WTC11 (cell line): ENCODE results near the gene SORCS2. TPM values are rescaled to one million over a fixed set of nuclear protein-coding genes. Genes with fewer than 3 reads are reported as not detected.

ENCODE experiments used
- ATAC-seq: fragments of 200-7000 bp; cut with Tn5 transposase; 2 replicates; pipeline ENCODE4 v1.10.0; 2021; ENCODE audit warnings: mild to moderate bottlenecking, moderate library complexity
- CTCF ChIA-PET: fragments of 300-600 bp; sonication (Branson Sonifier 250); formaldehyde crosslinking; loops from one replicate; lab custom pipeline; 2021; ENCODE audit warnings: antibody characterized with exemption; lab: Charles Lee
- POLR2A ChIA-PET: fragments of 350-600 bp; sonication (Branson Sonifier 250); formaldehyde crosslinking; loops from one replicate; lab custom pipeline; 2021; ENCODE audit warnings: antibody characterized with exemption; lab: Charles Lee
- DNase-seq: peaks from one replicate; pipeline ENCODE4 v3.0.0; 2021; ENCODE audit warnings: low spot score
- H3K27ac Mint-ChIP-seq: 2 replicates; pipeline ENCODE4 v1.8.0; 2021; ENCODE audit warnings: mixed read lengths
- H3K27me3 Mint-ChIP-seq: 2 replicates; pipeline ENCODE4 v1.8.0; 2021; ENCODE audit warnings: low read depth, mild to moderate bottlenecking, moderate library complexity, mixed read lengths
- H3K36me3 Mint-ChIP-seq: 2 replicates; pipeline ENCODE4 v1.8.0; 2021; ENCODE audit warnings: mixed read lengths
- H3K4me1 Mint-ChIP-seq: 2 replicates; pipeline ENCODE4 v1.8.0; 2022; ENCODE audit warnings: mixed read lengths
- H3K4me3 Mint-ChIP-seq: 2 replicates; pipeline ENCODE4 v1.8.0; 2021; ENCODE audit warnings: mild to moderate bottlenecking, moderate library complexity, mixed read lengths
- H3K9me3 Mint-ChIP-seq: 2 replicates; pipeline ENCODE4 v1.8.0; 2021; ENCODE audit warnings: mixed read lengths
- CREB1 ChIP-seq: sonication (generic); formaldehyde crosslinking; IDR thresholded peaks from 2 replicates; pipeline ENCODE4 v1.8.0; 2023; ENCODE audit warnings: mild to moderate bottlenecking, missing genetic modification reagents
- ETV6 ChIP-seq: sonication (generic); formaldehyde crosslinking; IDR thresholded peaks from 2 replicates; pipeline ENCODE4 v1.8.1; 2022; ENCODE audit warnings: mild to moderate bottlenecking, missing genetic modification reagents
- FOXK1 ChIP-seq: sonication (generic); formaldehyde crosslinking; IDR thresholded peaks from 2 replicates; pipeline ENCODE4 v1.8.0; 2022; ENCODE audit warnings: mild to moderate bottlenecking, moderate library complexity, missing genetic modification reagents
- FOXP1 ChIP-seq: sonication (generic); formaldehyde crosslinking; IDR thresholded peaks from 2 replicates; pipeline ENCODE4 v1.8.0; 2022; ENCODE audit warnings: missing genetic modification reagents, mild to moderate bottlenecking, moderate library complexity, borderline replicate concordance
- GTF2I ChIP-seq: fragments of 250-450 bp; sonication (Bioruptor Pico); conservative IDR thresholded peaks from 2 replicates; pipeline ENCODE4 v1.4.0; 2021; ENCODE audit warnings: mild to moderate bottlenecking
- IRF2 ChIP-seq: sonication (generic); formaldehyde crosslinking; IDR thresholded peaks from 2 replicates; pipeline ENCODE4 v1.8.0; 2022; ENCODE audit warnings: low read depth, missing genetic modification reagents, borderline replicate concordance
- KAT7 ChIP-seq: sonication (generic); formaldehyde crosslinking; IDR thresholded peaks from 2 replicates; pipeline ENCODE4 v1.8.1; 2023; ENCODE audit warnings: missing genetic modification reagents, mild to moderate bottlenecking, borderline replicate concordance
- NFYB ChIP-seq: sonication (generic); formaldehyde crosslinking; conservative IDR thresholded peaks from 2 replicates; pipeline ENCODE4 v1.8.0; 2022; ENCODE audit warnings: low read depth, missing genetic modification reagents
- SMAD4 ChIP-seq: sonication (generic); formaldehyde crosslinking; IDR thresholded peaks from 2 replicates; pipeline ENCODE4 v1.8.0; 2022; ENCODE audit warnings: mild to moderate bottlenecking, missing genetic modification reagents
- TCF7 ChIP-seq: sonication (generic); formaldehyde crosslinking; IDR thresholded peaks from 2 replicates; pipeline ENCODE4 v1.8.0; 2022; ENCODE audit warnings: mild to moderate bottlenecking, low read depth, missing genetic modification reagents, moderate library complexity
- ZNF232 ChIP-seq: sonication (generic); formaldehyde crosslinking; IDR thresholded peaks from 2 replicates; pipeline ENCODE4 v1.8.0; 2022; ENCODE audit warnings: mild to moderate bottlenecking, missing genetic modification reagents
- ZNF671 ChIP-seq: fragments of 250-450 bp; sonication (Bioruptor Pico); IDR thresholded peaks from 2 replicates; pipeline ENCODE4 v1.8.0; 2021; ENCODE audit warnings: mild to moderate bottlenecking
- total RNA-seq: library from RNA; stranded (reverse); gene quantifications from 3 replicates; pipeline ENCODE4 v1.2.3, GENCODE V29; 2021
- TF ChIP-seq, protein P1 (sequence below): sonication (generic); formaldehyde crosslinking; IDR thresholded peaks from 2 replicates; pipeline ENCODE4 v1.8.1; 2023; ENCODE audit warnings: mild to moderate bottlenecking, missing genetic modification reagents
- TF ChIP-seq, protein P2 (sequence below): sonication (generic); formaldehyde crosslinking; IDR thresholded peaks from 2 replicates; pipeline ENCODE4 v1.8.1; 2023; ENCODE audit warnings: mild to moderate bottlenecking, missing genetic modification reagents, moderate library complexity
- TF ChIP-seq, protein P3 (sequence below): sonication (generic); formaldehyde crosslinking; IDR thresholded peaks from 2 replicates; pipeline ENCODE4 v1.8.0; 2022; ENCODE audit warnings: mild to moderate bottlenecking, missing genetic modification reagents
- TF ChIP-seq, protein P4 (sequence below): sonication (generic); formaldehyde crosslinking; IDR thresholded peaks from 2 replicates; pipeline ENCODE4 v1.8.1; 2023; ENCODE audit warnings: mild to moderate bottlenecking, missing genetic modification reagents, moderate library complexity
- TF ChIP-seq, protein P5 (sequence below): sonication (generic); formaldehyde crosslinking; IDR thresholded peaks from 2 replicates; pipeline ENCODE4 v1.8.0; 2022; ENCODE audit warnings: mild to moderate bottlenecking, missing genetic modification reagents
- TF ChIP-seq, protein P6 (sequence below): sonication (generic); formaldehyde crosslinking; IDR thresholded peaks from 2 replicates; pipeline ENCODE4 v1.8.1; 2023; ENCODE audit warnings: mild to moderate bottlenecking, moderate library complexity, missing genetic modification reagents
- TF ChIP-seq, protein P7 (sequence below): fragments of 250-450 bp; sonication (Bioruptor Pico); IDR thresholded peaks from 2 replicates; pipeline ENCODE4 v1.9.0; 2021; ENCODE audit warnings: mild to moderate bottlenecking

Gene SORCS2
- total RNA-seq, 1 experiment from 2014 or later: 6.6 TPM

DNA sequence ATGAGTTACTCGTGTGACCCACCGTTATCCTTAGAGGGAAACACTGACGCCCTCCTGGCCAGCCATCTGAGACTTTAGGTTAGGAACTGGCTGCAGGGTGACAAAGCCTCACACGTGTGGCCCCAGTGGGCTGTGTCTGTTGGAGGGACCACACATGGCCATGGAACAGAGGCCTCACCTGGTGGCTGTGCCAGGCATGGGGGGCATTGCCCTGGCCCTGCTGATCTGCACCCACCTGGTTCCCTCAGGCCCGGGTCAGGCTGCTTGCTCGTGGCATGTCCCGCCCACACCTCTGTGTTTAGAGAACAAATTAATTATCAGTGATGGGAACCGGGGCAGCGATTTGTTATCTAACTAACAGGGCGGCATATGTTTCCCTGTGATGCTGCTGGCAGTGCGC lies 343.3 kb downstream of the SORCS2 start:
- DNase-seq: no peak
- H3K36me3 Mint-ChIP-seq: peaks cover 5% of the 10 kb centered on the region; the same call in 1 of the 2 replicates
- CTCF ChIA-PET: no interaction called here
- TF ChIP-seq, protein P1, sequence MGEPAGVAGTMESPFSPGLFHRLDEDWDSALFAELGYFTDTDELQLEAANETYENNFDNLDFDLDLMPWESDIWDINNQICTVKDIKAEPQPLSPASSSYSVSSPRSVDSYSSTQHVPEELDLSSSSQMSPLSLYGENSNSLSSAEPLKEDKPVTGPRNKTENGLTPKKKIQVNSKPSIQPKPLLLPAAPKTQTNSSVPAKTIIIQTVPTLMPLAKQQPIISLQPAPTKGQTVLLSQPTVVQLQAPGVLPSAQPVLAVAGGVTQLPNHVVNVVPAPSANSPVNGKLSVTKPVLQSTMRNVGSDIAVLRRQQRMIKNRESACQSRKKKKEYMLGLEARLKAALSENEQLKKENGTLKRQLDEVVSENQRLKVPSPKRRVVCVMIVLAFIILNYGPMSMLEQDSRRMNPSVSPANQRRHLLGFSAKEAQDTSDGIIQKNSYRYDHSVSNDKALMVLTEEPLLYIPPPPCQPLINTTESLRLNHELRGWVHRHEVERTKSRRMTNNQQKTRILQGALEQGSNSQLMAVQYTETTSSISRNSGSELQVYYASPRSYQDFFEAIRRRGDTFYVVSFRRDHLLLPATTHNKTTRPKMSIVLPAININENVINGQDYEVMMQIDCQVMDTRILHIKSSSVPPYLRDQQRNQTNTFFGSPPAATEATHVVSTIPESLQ: no peak
- TF ChIP-seq ETV6: no peak
- TF ChIP-seq, protein P2, sequence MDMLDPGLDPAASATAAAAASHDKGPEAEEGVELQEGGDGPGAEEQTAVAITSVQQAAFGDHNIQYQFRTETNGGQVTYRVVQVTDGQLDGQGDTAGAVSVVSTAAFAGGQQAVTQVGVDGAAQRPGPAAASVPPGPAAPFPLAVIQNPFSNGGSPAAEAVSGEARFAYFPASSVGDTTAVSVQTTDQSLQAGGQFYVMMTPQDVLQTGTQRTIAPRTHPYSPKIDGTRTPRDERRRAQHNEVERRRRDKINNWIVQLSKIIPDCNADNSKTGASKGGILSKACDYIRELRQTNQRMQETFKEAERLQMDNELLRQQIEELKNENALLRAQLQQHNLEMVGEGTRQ: no peak
- TF ChIP-seq, protein P3, sequence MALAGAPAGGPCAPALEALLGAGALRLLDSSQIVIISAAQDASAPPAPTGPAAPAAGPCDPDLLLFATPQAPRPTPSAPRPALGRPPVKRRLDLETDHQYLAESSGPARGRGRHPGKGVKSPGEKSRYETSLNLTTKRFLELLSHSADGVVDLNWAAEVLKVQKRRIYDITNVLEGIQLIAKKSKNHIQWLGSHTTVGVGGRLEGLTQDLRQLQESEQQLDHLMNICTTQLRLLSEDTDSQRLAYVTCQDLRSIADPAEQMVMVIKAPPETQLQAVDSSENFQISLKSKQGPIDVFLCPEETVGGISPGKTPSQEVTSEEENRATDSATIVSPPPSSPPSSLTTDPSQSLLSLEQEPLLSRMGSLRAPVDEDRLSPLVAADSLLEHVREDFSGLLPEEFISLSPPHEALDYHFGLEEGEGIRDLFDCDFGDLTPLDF (CRISPR knock-in tag): no peak
- TF ChIP-seq, protein P4, sequence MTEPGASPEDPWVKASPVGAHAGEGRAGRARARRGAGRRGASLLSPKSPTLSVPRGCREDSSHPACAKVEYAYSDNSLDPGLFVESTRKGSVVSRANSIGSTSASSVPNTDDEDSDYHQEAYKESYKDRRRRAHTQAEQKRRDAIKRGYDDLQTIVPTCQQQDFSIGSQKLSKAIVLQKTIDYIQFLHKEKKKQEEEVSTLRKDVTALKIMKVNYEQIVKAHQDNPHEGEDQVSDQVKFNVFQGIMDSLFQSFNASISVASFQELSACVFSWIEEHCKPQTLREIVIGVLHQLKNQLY: no peak
- no peaks in the 10 kb centered on the region for H3K27me3 Mint-ChIP-seq
- ATAC-seq: no peak
- H3K4me1 Mint-ChIP-seq: peaks cover 20% of the 10 kb centered on the region
- peaks cover 8% of the 10 kb centered on the region; the same call in 1 of the 2 replicates for H3K9me3 Mint-ChIP-seq
- H3K27ac Mint-ChIP-seq: no peak overlapping the region
- no peak overlapping the region for H3K4me3 Mint-ChIP-seq
- POLR2A ChIA-PET: no interaction called here

DNA sequence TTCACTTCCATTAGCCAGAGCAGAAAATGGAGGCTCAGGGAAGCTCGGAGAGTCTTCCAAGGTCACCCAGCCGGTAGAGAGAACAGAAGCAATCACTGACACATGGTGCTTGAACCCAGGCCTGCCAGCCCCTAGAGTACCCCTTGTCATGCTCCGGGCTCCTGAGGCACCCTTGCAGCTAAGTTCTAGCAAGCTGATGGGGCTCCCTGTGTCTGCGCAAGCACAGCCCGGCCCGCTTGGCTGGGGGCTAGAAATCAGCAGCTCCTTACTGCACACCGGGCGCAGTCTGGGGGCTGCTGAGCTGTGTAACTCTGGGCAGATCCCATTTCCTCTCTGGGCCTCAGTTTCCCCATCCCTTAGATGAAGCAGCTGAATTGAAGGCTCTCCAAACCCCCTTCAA lies 344.5 kb downstream of the SORCS2 start:
- ATAC-seq (no peak), DNase-seq (no peak)
- peaks cover 5% of the 10 kb centered on the region; the same call in 1 of the 2 replicates for H3K36me3 Mint-ChIP-seq
- no peak overlapping the region for H3K4me3 Mint-ChIP-seq
- ChIA-PET CTCF (no interaction called here), POLR2A (no interaction called here)
- no peak overlapping the region for H3K27ac Mint-ChIP-seq
- H3K9me3 Mint-ChIP-seq: peaks cover 8% of the 10 kb centered on the region; the same call in 1 of the 2 replicates
- peaks cover 11% of the 10 kb centered on the region for H3K4me1 Mint-ChIP-seq
- H3K27me3 Mint-ChIP-seq: no peaks in the 10 kb centered on the region
- TF ChIP-seq GTF2I: no peak
- TF ChIP-seq NFYB (CRISPR knock-in tag): no peak
- no peak for TF ChIP-seq ZNF232 (CRISPR knock-in tag)

DNA sequence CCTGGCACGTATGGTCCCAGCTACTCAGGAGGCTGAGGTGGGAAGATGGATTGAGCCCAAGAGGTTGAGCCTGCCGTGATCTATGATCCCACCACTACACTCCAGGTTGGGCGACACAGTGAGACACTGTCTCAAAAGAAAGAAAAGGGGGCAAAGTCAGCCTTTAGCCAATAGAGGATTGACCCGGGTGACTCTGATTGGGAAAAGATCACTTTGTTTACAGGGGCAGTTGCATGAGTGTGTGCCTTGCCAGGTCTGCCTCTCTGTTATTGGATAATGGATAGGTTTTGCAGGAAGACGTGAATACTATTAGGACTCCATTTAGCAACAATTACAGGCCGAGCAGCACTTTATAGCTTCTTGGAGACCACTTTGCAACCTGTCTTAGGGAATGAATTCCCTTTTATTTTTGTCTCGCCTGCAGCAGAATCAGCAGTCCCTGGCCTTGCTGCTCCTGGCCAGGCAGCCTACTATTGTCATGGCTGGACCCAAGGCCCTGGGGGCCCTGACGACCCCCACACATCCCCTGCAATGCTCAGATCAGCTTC lies 345.6 kb downstream of the SORCS2 start:
- Mint-ChIP-seq H3K4me1 (0 out of 2 replicates have a peak, but pooled peaks cover 2% of the 10 kb centered on the region), H3K27me3 (no peaks in the 10 kb centered on the region), H3K27ac (no peak overlapping the region), H3K9me3 (peaks cover 14% of the 10 kb centered on the region), H3K4me3 (no peak overlapping the region), H3K36me3 (peaks cover 5% of the 10 kb centered on the region; the same call in 1 of the 2 replicates)
- POLR2A ChIA-PET: no interaction called here
- ATAC-seq (no peak), DNase-seq (no peak)
- CTCF ChIA-PET: no interaction called here
- TF ChIP-seq KAT7 (CRISPR knock-in tag): no peak
- no peak for TF ChIP-seq IRF2
- no peak for TF ChIP-seq FOXK1
- no peak for TF ChIP-seq ZNF671 (CRISPR knock-in tag)
- TF ChIP-seq, protein P5, sequence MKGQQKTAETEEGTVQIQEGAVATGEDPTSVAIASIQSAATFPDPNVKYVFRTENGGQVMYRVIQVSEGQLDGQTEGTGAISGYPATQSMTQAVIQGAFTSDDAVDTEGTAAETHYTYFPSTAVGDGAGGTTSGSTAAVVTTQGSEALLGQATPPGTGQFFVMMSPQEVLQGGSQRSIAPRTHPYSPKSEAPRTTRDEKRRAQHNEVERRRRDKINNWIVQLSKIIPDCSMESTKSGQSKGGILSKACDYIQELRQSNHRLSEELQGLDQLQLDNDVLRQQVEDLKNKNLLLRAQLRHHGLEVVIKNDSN: no peak
- TF ChIP-seq, protein P6, sequence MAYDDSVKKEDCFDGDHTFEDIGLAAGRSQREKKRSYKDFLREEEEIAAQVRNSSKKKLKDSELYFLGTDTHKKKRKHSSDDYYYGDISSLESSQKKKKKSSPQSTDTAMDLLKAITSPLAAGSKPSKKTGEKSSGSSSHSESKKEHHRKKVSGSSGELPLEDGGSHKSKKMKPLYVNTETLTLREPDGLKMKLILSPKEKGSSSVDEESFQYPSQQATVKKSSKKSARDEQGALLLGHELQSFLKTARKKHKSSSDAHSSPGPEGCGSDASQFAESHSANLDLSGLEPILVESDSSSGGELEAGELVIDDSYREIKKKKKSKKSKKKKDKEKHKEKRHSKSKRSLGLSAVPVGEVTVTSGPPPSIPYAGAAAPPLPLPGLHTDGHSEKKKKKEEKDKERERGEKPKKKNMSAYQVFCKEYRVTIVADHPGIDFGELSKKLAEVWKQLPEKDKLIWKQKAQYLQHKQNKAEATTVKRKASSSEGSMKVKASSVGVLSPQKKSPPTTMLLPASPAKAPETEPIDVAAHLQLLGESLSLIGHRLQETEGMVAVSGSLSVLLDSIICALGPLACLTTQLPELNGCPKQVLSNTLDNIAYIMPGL (CRISPR knock-in tag): no peak
- TF ChIP-seq CREB1 (CRISPR knock-in tag): no peak
- no peak for TF ChIP-seq TCF7 (CRISPR knock-in tag)
- TF ChIP-seq FOXP1: no peak
- TF ChIP-seq ZNF232 (CRISPR knock-in tag): no peak
- TF ChIP-seq SMAD4: no peak
- TF ChIP-seq, protein P7, sequence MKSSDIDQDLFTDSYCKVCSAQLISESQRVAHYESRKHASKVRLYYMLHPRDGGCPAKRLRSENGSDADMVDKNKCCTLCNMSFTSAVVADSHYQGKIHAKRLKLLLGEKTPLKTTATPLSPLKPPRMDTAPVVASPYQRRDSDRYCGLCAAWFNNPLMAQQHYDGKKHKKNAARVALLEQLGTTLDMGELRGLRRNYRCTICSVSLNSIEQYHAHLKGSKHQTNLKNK (CRISPR knock-in tag): no peak
